K562 (cell line): ENCODE measurements around the gene NLGN3. TPM values are rescaled to one million over a fixed set of nuclear protein-coding genes. Genes with fewer than 3 reads are reported as not detected.
A peak's percentile ranks its signal among the peaks of the same experiment; 100 is the strongest.

Experiments
- ATAC-seq: fragments of 200-7000 bp; cut with Tn5 transposase; 3 replicates; pipeline ENCODE4 v1.9.1; 2020; ENCODE audit warnings: moderate library complexity
- BruUV-seq: library from RNA; stranded (reverse); fragments of 400-500 nt; replicated peaks from 2 replicates; lab custom pipeline; 2021; lab: Mats Ljungman, UMichigan
- CTCF ChIA-PET: fragments of 300-600 bp; formaldehyde crosslinking; extraction: SDS; loops from one replicate; lab custom pipeline; 2021; ENCODE audit warnings: low intra/inter-chr PET ratio; lab: Yijun Ruan, JAX
- POLR2A ChIA-PET: fragments of 300-600, 350-650 bp; sonication (Branson Sonifier 250); formaldehyde crosslinking; extraction: SDS; loops from one replicate; lab custom pipeline; 2021; ENCODE audit warnings: antibody characterized with exemption, inconsistent platforms; lab: Yijun Ruan, JAX
- DNase-seq, 4 experiments: peaks; one replicate each; pipeline versions ENCODE4 v3.0.0 to v3.0.0-alpha.2; 2011 to 2018; ENCODE audit warnings: low spot score in 3 of 4, mixed read lengths in 3 of 4; ENCODE audit errors: extremely low read depth in 1 of 4
- FAIRE-seq: peaks from 2 replicates; lab custom pipeline; 2011; peaks lifted over from hg19 to GRCh38; lab: Jason Lieb, UNC
- H2AFZ ChIP-seq: 2 replicates; pipeline ENCODE4 v1.6.0; 2011; ENCODE audit warnings: low read depth, low read length, control low read depth, inconsistent platforms
- H3K27ac ChIP-seq: fragments of 200-600 bp; 3 replicates; pipeline ENCODE4 v1.8.0; 2011; ENCODE audit warnings: low read depth, mild to moderate bottlenecking, control low read depth, inconsistent platforms, low read length, moderate library complexity, mixed read lengths; ENCODE audit errors: extremely low read depth
- H3K27me3 ChIP-seq, 2 experiments: fragments of 300-600 bp in 1 of 2; 2 replicates in 1 of 2; 3 replicates in 1 of 2; pipeline versions ENCODE4 v1.6.0 to v1.8.0; 2011; ENCODE audit warnings: inconsistent platforms in 2 of 2, low read length in 2 of 2, mild to moderate bottlenecking in 1 of 2, mixed read lengths in 1 of 2, moderate library complexity in 1 of 2; ENCODE audit not compliant: control insufficient read depth in 2 of 2, insufficient read depth in 2 of 2
- H3K36me3 ChIP-seq: fragments of 300-600 bp; 3 replicates; pipeline ENCODE4 v1.8.0; 2011; ENCODE audit warnings: mild to moderate bottlenecking, low read length, inconsistent platforms; ENCODE audit not compliant: control insufficient read depth, insufficient read depth
- H3K4me1 ChIP-seq, 2 experiments: fragments of 200-600 bp in 1 of 2; replicated peaks in 1 of 2; 2 replicates in 1 of 2; 3 replicates in 1 of 2; pipeline versions ENCODE4 v1.5.1 to v1.8.0; 2011; ENCODE audit warnings: inconsistent platforms in 2 of 2, low read length in 2 of 2, mild to moderate bottlenecking in 1 of 2, mixed read lengths in 1 of 2, moderate library complexity in 1 of 2; ENCODE audit not compliant: control insufficient read depth in 2 of 2, insufficient read depth in 2 of 2
- H3K4me2 ChIP-seq: 2 replicates; pipeline ENCODE4 v1.6.1; 2011; ENCODE audit warnings: low read length, control low read depth, inconsistent platforms, mixed read lengths; ENCODE audit not compliant: insufficient read depth
- H3K4me3 ChIP-seq: fragments of 200-600 bp; sonication (generic), shearing (Covaris generic); 2 replicates; pipeline ENCODE4 v1.5.1; 2016; ENCODE audit warnings: control low read depth, inconsistent platforms
- H3K79me2 ChIP-seq: fragments of 200-600 bp; 3 replicates; pipeline ENCODE4 v1.8.0; 2011; ENCODE audit warnings: low read length, inconsistent platforms; ENCODE audit not compliant: control insufficient read depth, insufficient read depth
- H3K9ac ChIP-seq, 2 experiments: 2 replicates each; pipeline versions ENCODE4 v1.6.0 to v1.6.1; 2011; ENCODE audit warnings: low read depth in 2 of 2, low read length in 2 of 2, control low read depth in 1 of 2, inconsistent platforms in 1 of 2, mild to moderate bottlenecking in 1 of 2, mixed read lengths in 1 of 2; ENCODE audit not compliant: insufficient read depth in 1 of 2
- H3K9me1 ChIP-seq: one replicate; pipeline ENCODE4 v1.6.0; 2011; ENCODE audit warnings: inconsistent platforms, mild to moderate bottlenecking, low read length, moderate library complexity; ENCODE audit not compliant: control insufficient read depth, insufficient read depth
- H3K9me3 ChIP-seq: replicated peaks from 2 replicates; pipeline ENCODE4 v1.5.1; 2011; ENCODE audit warnings: low read depth, low read length, inconsistent platforms; ENCODE audit not compliant: control insufficient read depth, insufficient read depth
- H4K20me1 ChIP-seq: replicated peaks from 2 replicates; pipeline ENCODE4 v1.6.1; 2011; ENCODE audit warnings: low read length, inconsistent platforms, mixed read lengths; ENCODE audit not compliant: control insufficient read depth, insufficient read depth
- CUX1 ChIP-seq: fragments of 200-800 bp; sonication (Bioruptor generic); IDR thresholded peaks from 2 replicates; pipeline ENCODE4 v1.6.1; 2016; ENCODE audit warnings: missing genetic modification characterization, missing compliant biosample characterization
- RAD21 ChIP-seq, 2 experiments: fragments of 250-450 bp in 1 of 2; fragments of 450-650 bp in 1 of 2; sonication (Bioruptor Pico) in 1 of 2; formaldehyde crosslinking in 1 of 2; IDR thresholded peaks in 1 of 2; conservative IDR thresholded peaks in 1 of 2; 2 replicates each; pipeline versions ENCODE4 v1.4.0 to v1.8.0; 2020 to 2022; ENCODE audit warnings: mild to moderate bottlenecking in 2 of 2, moderate library complexity in 1 of 2
- REST ChIP-seq, 2 experiments: fragments of 450-650 bp; formaldehyde crosslinking in 1 of 2; IDR thresholded peaks; 2 replicates each; pipeline versions ENCODE4 v1.4.0 to v1.6.1; 2014 to 2020; ENCODE audit warnings: mild to moderate bottlenecking in 2 of 2, borderline replicate concordance in 1 of 2, low read depth in 1 of 2
- XRCC5 ChIP-seq: fragments of 200-400 bp; formaldehyde crosslinking; IDR thresholded peaks from 2 replicates; pipeline ENCODE4 v1.6.1; 2017; ENCODE audit warnings: low read depth, mild to moderate bottlenecking, low read length
- ZNF830 ChIP-seq: fragments of 250-450 bp; sonication (Bioruptor Pico); IDR thresholded peaks from 2 replicates; pipeline ENCODE4 v1.5.0; 2021; ENCODE audit warnings: mild to moderate bottlenecking
- WGBS: fragments of 100-300 bp; shearing (Covaris generic); methylation state at CpG from one replicate; pipeline ENCODE4 v1.1.6; 2016; ENCODE audit warnings: low coverage, mixed read lengths; ENCODE audit not compliant: insufficient coverage; ENCODE audit errors: missing lambda C conversion rate; 5-methylcytosine and 5-hydroxymethylcytosine counted together
- in situ Hi-C: fragments of 300-500 bp; cut with MboI; formaldehyde crosslinking; loops from 4 replicates; pipeline ENCODE4 v1.15.0; 2018; ENCODE audit warnings: inconsistent platforms, mixed read lengths
- intact Hi-C: fragments of 100-400 bp; cut with micrococcal nuclease; formaldehyde crosslinking; loops from 2 replicates; pipeline ENCODE4 v1.14.2; 2022
- polyA plus RNA-seq, 8 experiments: library from polyadenylated mRNA; depleted of rRNA in 4 of 8; stranded (reverse) in 5 of 8; unstranded in 3 of 8; fragments of >200 nt; fragmentation: Nextera tagmentation in 2 of 8; fragmentation: Illumina TruSeq in 1 of 8; extraction: Ambion mirVana in 2 of 8; extraction: Trizol in 1 of 8; gene quantifications; 2 replicates each; pipeline versions ENCODE4 v1.2.1 to v1.2.3, GENCODE V29; 2011 to 2014; ENCODE audit warnings: inconsistent platforms in 1 of 8, missing spikeins in 1 of 8
- total RNA-seq, 7 experiments: library from RNA; depleted of rRNA in 6 of 7; stranded (reverse); fragments of >200 nt in 6 of 7; fragmentation: Illumina TruSeq in 2 of 7; extraction: Trizol in 2 of 7; gene quantifications; 2 replicates each; pipeline versions ENCODE4 v1.2.1 to v1.2.3, GENCODE V29; 2011 to 2021; ENCODE audit warnings: low replicate concordance in 1 of 7

The NLGN3 gene
- total and polyA plus RNA-seq, 9 of the 15 experiments (the other 6 are each of a cell fraction or from before 2014, with no cell fraction given) = 0.03 to 0.86 (median 0.25) TPM

GRCh38 chrX:71128915-71129765, 15.5 kb upstream of the NLGN3 start:
- BruUV-seq = no TSS peak
- POLR2A ChIA-PET = interaction anchor here (1.4 to 4.2 kb wide), 2 partner anchors 10 kb away, joined by 4 to 29 read pairs; partner anchors contain the start of gene MED12
- TF ChIP-seq REST (IDR thresholded peaks at IDR 0.05; ENCODE audit: borderline replicate concordance) = peak; percentile 78
- no peak for TF ChIP-seq REST (CRISPR knock-in tag; IDR thresholded peaks at IDR 0.05; ENCODE audit: low read depth)
- TF ChIP-seq XRCC5 = peak; percentile 73; the same call in 1 of the 2 replicates
- TF ChIP-seq CUX1 (CRISPR knock-in tag) = no peak
- TF ChIP-seq RAD21 (CRISPR knock-in tag; conservative IDR thresholded peaks at IDR 0.05 in 1 of 2, IDR thresholded peaks at IDR 0.05 in 1 of 2) = peak; percentile 74 to 83
- TF ChIP-seq ZNF830 (CRISPR knock-in tag) = no peak

More at GRCh38 chrX:71128915-71129765, 15.5 kb upstream of the NLGN3 start:
- FAIRE-seq = peak; percentile 85
- no peaks in the 10 kb centered on the region; the same call in 2 of the 3 replicates for H3K79me2 ChIP-seq
- H2AFZ ChIP-seq = no peak overlapping the region
- H3K9me1 ChIP-seq = no peaks in the 10 kb centered on the region
- H3K4me1 ChIP-seq = peaks cover 24 to 34% of the 10 kb centered on the region in 2 experiments; a peak in 4 of 5 replicates
- H3K9ac ChIP-seq = peak overlapping the region in 1 of 2 experiments; percentile 46; a peak in 1 of 4 replicates
- H4K20me1 ChIP-seq = 0 out of 2 replicates have a peak, but pooled peaks cover 5% of the 10 kb centered on the region
- no peak overlapping the region for H3K4me3 ChIP-seq
- no peak overlapping the region for H3K4me2 ChIP-seq
- CTCF ChIA-PET = interaction anchor here (0.6 to 1.6 kb wide), 5 partner anchors 29 to 131 kb away, joined by 3 to 6 read pairs (median 3); no protein-coding TSS in a partner anchor
- H3K36me3 ChIP-seq = peaks cover 92% of the 10 kb centered on the region
- ATAC-seq = peak; percentile 90
- intact Hi-C loops = loop anchor here (1.0 kb wide), 1 partner anchor 31 kb away; no protein-coding TSS in a partner anchor
- whole genome bisulfite sequencing = 31% methylated on average over 17 of the region's 18 CpGs
- H3K9me3 ChIP-seq = no peaks in the 10 kb centered on the region
- no peaks in the 10 kb centered on the region for H3K27me3 ChIP-seq
- in situ Hi-C loops = no loop called here
- peak overlapping the region; percentile 36; the same call in 1 of the 3 replicates for H3K27ac ChIP-seq
- DNase-seq = peak; percentile 65 to 83 (median 68)
